Astrocyte of the spinal cord (primary cell): ENCODE measurements around the gene CIAPIN1.
"Not testable (repeated sequence)": the region's sequence is repeated elsewhere in the genome, so short reads cannot be mapped to it uniquely, and the experiment has no call there.

Experiments
- DNase-seq: peaks from one replicate; pipeline ENCODE4 v3.0.0; 2011; ENCODE audit warnings: low read depth, low spot score
- H3K4me3 ChIP-seq: 2 replicates; pipeline ENCODE4 v1.5.1; 2011; ENCODE audit warnings: low read depth, mild to moderate bottlenecking, low read length, moderate library complexity
- CTCF ChIP-seq: IDR thresholded peaks from 2 replicates; pipeline ENCODE4 v1.5.1; 2012; ENCODE audit warnings: low read depth, mild to moderate bottlenecking, low read length, inconsistent platforms
- in situ Hi-C: cut with HindIII; loops from 2 replicates; pipeline ENCODE4 v1.10.0; 2017; ENCODE audit warnings: low sequenced_read_pairs

The CIAPIN1 gene

GRCh38 chr16:57401943-57402640 is 45.1 kb downstream of the CIAPIN1 start:
- no peak overlapping the region for H3K4me3 ChIP-seq
- no peak for DNase-seq
- TF ChIP-seq CTCF, result no peak
- in situ Hi-C loops, result no loop called here

GRCh38 chr16:57397493-57397892 is 49.7 kb downstream of the CIAPIN1 start:
- in situ Hi-C loops, H3K4me3 ChIP-seq, DNase-seq: not testable (repeated sequence)

- H3K4me3 ChIP-seq, result no peak overlapping the region
- no peak for DNase-seq
- in situ Hi-C loops, result no loop called here
- TF ChIP-seq CTCF, result no peak
Observed at GRCh38 chr16:57396786-57397185, 50.4 kb downstream of the CIAPIN1 start.

GRCh38 chr16:57395026-57395425 is 52.2 kb downstream of the CIAPIN1 start:
- in situ Hi-C loops, result no loop called here
- no peak overlapping the region for H3K4me3 ChIP-seq
- no peak for TF ChIP-seq CTCF
- no peak for DNase-seq

- H3K4me3 ChIP-seq, result no peak overlapping the region
- DNase-seq, result no peak
- no peak for TF ChIP-seq CTCF
- in situ Hi-C loops, result no loop called here
Observed at GRCh38 chr16:57394444-57394843, 52.7 kb downstream of the CIAPIN1 start.

- DNase-seq, result no peak
- TF ChIP-seq CTCF, result no peak
- in situ Hi-C loops, result no loop called here
- H3K4me3 ChIP-seq, result no peak overlapping the region
Observed at GRCh38 chr16:57392694-57393093, 54.5 kb downstream of the CIAPIN1 start.

- no peak overlapping the region for H3K4me3 ChIP-seq
- TF ChIP-seq CTCF, result no peak
- no peak for DNase-seq
- in situ Hi-C loops, result no loop called here
Observed at GRCh38 chr16:57391708-57392107, 55.5 kb downstream of the CIAPIN1 start.
